Bronchial epithelial cell (primary cell): ENCODE data around the gene STK11IP. TPM values are rescaled to one million over a fixed set of nuclear protein-coding genes. Genes with fewer than 3 reads are reported as not detected.

Experiments used
- DNase-seq: peaks from one replicate; pipeline ENCODE4 v3.0.0-alpha.2; 2010; ENCODE audit warnings: low read depth
- FAIRE-seq: peaks from 2 replicates; lab custom pipeline; 2011; peaks lifted over from hg19 to GRCh38; lab: Jason Lieb, UNC
- H3K27me3 ChIP-seq: 2 replicates; pipeline ENCODE4 v1.5.1; 2011; ENCODE audit warnings: low read length; ENCODE audit not compliant: control insufficient read depth, insufficient read depth
- H3K36me3 ChIP-seq: 2 replicates; pipeline ENCODE4 v1.5.1; 2011; ENCODE audit warnings: low read length; ENCODE audit not compliant: control insufficient read depth, insufficient read depth
- H3K4me3 ChIP-seq: 2 replicates; pipeline ENCODE4 v1.5.1; 2011; ENCODE audit warnings: mild to moderate bottlenecking, low read depth, low read length, control low read depth
- total RNA-seq: library from RNA; depleted of rRNA; stranded (reverse); fragments of >200 nt; gene quantifications from 2 replicates; pipeline ENCODE4 v1.2.1, GENCODE V29; 2014
- TF ChIP-seq, protein P1 (sequence below): IDR thresholded peaks from 2 replicates; pipeline ENCODE4 v1.5.1; 2011; ENCODE audit warnings: mild to moderate bottlenecking, moderate library complexity, low read length, control low read depth, inconsistent platforms; ENCODE audit not compliant: insufficient read depth, severe bottlenecking

Gene STK11IP
- total RNA-seq, 1 donor from 2014 or later = 11.3 TPM

DNA sequence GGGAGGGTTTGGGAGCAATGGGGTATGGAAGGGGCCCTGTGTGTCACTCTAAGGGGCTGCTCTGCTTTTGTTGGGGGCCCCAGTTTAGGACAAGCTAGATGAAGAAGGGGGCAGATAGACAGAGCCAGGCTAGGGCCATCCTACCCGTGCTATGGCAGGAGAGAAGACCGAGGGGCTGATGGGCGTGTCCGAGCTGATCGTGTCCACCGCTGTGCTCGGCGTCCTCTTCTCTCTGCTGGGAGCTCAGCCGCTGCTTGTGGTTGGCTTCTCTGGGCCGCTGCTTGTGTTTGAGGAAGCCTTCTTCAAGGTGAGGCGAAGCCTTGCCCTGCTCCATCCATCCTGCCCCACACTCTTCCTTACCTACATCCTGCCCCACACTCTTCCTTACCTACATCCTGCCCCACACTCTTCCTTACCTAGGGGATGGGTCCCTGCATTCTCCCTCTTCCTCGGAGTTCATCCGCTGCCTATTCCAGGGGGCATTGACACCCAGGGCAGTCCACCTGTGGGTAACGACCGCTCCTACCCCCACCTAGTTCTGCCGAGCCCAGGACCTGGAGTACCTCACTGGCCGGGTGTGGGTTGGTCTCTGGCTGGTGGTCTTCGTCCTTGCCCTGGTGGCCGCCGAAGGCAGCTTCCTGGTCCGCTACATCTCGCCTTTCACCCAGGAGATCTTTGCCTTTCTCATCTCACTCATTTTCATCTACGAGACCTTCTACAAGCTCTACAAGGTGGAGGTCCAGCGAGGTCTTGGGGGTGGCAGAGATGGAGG lies 38.7 kb downstream of the STK11IP start:
- peak; percentile 52 for FAIRE-seq
- TF ChIP-seq, protein P1, sequence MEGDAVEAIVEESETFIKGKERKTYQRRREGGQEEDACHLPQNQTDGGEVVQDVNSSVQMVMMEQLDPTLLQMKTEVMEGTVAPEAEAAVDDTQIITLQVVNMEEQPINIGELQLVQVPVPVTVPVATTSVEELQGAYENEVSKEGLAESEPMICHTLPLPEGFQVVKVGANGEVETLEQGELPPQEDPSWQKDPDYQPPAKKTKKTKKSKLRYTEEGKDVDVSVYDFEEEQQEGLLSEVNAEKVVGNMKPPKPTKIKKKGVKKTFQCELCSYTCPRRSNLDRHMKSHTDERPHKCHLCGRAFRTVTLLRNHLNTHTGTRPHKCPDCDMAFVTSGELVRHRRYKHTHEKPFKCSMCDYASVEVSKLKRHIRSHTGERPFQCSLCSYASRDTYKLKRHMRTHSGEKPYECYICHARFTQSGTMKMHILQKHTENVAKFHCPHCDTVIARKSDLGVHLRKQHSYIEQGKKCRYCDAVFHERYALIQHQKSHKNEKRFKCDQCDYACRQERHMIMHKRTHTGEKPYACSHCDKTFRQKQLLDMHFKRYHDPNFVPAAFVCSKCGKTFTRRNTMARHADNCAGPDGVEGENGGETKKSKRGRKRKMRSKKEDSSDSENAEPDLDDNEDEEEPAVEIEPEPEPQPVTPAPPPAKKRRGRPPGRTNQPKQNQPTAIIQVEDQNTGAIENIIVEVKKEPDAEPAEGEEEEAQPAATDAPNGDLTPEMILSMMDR = no peak
- peaks cover 4% of the 10 kb centered on the region for H3K36me3 ChIP-seq
- no peak for DNase-seq
- H3K27me3 ChIP-seq = no peaks in the 10 kb centered on the region
- H3K4me3 ChIP-seq = no peak overlapping the region

DNA sequence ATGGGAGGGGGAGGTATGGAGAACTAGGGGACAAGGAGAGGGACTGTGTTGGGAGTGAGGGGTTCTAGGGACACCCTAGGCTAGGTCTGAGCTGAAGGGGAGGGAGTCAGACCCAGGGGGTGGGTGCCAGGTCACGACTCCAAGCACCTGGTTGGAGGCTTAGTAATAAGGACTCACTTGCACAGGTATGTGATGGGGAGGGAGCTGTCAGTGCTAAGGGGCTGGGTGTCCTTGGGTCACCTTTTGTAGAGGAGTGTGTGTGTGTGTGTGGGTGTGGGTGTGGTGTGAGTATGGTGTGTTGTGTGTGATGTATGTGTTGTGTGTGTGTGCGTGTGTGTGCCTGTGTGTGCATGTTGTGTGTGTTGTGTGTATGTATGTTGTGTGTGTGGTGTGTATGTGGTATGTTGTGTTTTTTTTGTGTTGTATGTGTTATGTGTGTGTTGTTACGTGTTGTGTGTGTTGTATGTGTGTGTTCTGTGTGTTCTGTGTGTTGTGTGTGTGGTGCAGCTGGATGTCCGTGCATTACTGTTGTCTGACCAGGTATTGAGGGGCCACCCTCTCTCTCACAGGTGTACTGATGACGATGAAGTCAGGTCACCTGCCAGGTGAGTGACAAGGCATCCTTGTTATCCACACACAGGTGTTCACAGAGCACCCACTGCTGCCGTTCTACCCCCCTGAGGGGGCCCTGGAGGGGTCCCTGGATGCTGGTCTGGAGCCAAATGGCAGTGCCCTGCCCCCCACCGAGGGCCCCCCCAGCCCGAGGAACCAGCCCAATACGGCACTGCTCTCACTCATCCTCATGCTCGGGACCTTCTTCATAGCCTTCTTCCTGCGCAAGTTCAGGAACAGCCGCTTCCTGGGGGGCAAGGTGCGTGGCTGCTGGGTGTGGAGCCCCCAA lies 39.5 kb downstream of the STK11IP start:
- FAIRE-seq = no peak
- Histone ChIP-seq H3K27me3 (no peaks in the 10 kb centered on the region), H3K4me3 (no peak overlapping the region), H3K36me3 (peaks cover 4% of the 10 kb centered on the region)
- TF ChIP-seq, protein P1 = no peak
- DNase-seq = no peak

DNA sequence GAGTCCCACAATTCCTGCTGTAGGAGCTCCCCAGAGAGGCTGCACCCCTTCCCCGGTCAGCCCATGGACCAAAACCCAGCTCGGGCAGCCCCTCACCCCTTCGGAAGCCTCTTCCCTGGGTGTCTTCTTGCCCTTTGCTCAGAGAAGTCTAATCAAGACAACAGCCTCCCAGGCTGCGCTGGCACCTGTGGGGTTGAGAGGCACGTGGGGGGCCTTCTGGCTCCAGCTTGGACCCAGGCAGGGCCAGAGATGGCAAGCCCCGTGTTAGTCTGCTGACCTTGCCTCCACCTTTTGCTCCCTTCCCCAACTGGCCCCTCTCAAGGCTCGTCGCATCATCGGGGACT lies 40.2 kb downstream of the STK11IP start:
- no peak for FAIRE-seq
- Histone ChIP-seq H3K27me3 (no peaks in the 10 kb centered on the region), H3K4me3 (no peak overlapping the region), H3K36me3 (peaks cover 4% of the 10 kb centered on the region)
- no peak for DNase-seq
- TF ChIP-seq, protein P1 = no peak

DNA sequence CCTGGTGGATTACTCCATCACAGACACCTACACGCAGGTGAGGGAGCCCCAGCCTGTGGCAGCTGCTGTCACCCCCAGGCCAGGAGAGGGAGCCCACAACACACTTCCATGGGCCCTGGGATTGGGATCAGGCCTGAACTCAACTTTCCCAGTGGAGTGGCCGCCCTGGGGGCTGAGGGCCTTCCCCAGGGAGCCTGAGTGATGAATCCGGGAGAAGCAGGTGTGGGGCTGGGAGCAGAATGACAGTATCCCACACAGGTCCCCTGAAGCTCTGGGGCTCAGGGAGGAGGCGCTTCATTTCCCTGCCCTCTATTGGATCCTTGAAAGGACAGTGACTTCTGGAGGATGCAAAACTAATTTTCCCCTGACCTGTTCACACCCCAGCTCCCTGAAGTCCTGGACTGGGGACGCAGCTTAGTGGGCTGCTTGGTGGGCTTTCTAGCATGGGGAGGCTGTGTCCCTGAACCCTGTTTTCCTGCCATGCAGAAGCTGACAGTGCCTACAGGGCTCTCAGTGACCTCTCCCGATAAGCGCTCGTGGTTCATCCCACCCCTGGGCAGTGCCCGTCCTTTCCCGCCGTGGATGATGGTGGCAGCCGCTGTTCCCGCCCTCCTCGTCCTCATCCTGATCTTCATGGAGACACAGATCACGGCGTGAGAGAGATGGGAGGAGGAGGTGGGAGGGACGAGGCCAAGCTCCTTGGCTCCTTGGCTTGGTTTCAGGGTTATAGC lies 40.7 kb downstream of the STK11IP start:
- Histone ChIP-seq H3K4me3 (no peak overlapping the region), H3K27me3 (no peaks in the 10 kb centered on the region), H3K36me3 (peaks cover 4% of the 10 kb centered on the region)
- TF ChIP-seq, protein P1 = peak; percentile 43
- DNase-seq (no peak), FAIRE-seq (peak; percentile 13)

DNA sequence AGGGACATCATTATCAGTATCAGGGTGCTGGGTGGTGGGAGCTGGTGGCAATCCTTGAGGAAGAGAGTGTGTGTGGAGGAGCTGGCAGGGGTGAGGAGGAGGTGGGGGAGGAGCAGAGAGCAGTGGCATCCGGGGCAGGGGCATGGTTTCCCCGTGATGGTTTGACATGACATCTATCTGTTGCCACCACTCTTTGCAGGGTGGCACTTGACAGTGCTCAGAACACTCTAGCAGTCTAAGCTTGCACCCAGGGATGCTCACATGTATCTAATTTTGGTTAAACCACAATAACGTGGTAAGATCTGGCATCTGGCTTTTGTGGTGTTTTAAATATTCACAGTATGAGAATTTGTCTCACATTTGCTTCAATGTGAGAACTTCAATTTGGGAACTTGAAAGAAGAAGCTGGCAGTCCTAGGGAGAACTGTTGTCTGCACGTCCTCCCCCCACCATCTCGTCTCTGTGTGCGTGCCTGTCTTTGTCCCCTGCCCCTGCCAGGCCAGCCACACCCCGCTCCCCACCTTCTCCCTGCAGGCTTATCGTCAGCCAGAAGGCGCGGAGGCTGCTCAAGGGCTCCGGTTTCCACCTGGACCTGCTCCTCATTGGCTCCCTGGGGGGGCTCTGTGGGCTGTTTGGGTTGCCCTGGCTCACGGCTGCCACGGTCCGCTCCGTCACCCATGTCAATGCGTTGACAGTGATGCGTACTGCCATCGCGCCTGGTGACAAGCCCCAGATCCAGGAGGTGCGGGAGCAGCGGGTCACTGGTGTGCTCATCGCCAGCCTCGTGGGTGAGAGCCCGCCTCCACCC lies 41.5 kb downstream of the STK11IP start:
- Histone ChIP-seq H3K4me3 (no peak overlapping the region), H3K36me3 (peaks cover 4% of the 10 kb centered on the region), H3K27me3 (no peaks in the 10 kb centered on the region)
- no peak for DNase-seq
- no peak for FAIRE-seq
- TF ChIP-seq, protein P1 = no peak
